Activated T-cell treated with anti-CD3 and anti-CD28 coated beads, Interleukin-2, amount 50 U/mL, for 4 hours (primary cell): Measurements from ENCODE around the gene DCP2. TPM values are rescaled to one million over a fixed set of nuclear protein-coding genes. Genes with fewer than 3 reads are reported as not detected.
"Not testable (repeated sequence)": the region's sequence is repeated elsewhere in the genome, so short reads cannot be mapped to it uniquely, and the experiment has no call there.

Experiments used
- ATAC-seq, 2 donors: fragments of 200-7000 bp; cut with Tn5 transposase; one replicate each; pipeline ENCODE4 v1.10.0; 2021
- DNase-seq: peaks from one replicate; pipeline ENCODE4 v3.0.0-alpha.2; 2020
- H3K27me3 Mint-ChIP-seq: one replicate; pipeline ENCODE4 v1.8.0; 2021; ENCODE audit warnings: low read depth, mixed read lengths
- H3K36me3 Mint-ChIP-seq: one replicate; pipeline ENCODE4 v1.8.0; 2022; ENCODE audit warnings: mixed read lengths; ENCODE audit not compliant: insufficient read depth
- H3K4me1 Mint-ChIP-seq: one replicate; pipeline ENCODE4 v1.8.0; 2021; ENCODE audit warnings: low read depth, mixed read lengths
- H3K4me3 Mint-ChIP-seq: one replicate; pipeline ENCODE4 v1.8.0; 2021; ENCODE audit warnings: mild to moderate bottlenecking, moderate library complexity, mixed read lengths
- H3K9me3 Mint-ChIP-seq: one replicate; pipeline ENCODE4 v1.8.0; 2021; ENCODE audit warnings: mixed read lengths
- total RNA-seq, 3 donors: library from RNA; stranded (reverse); gene quantifications; one replicate each; pipeline ENCODE4 v1.2.1, GENCODE V29; 2021

The DCP2 gene
- total RNA-seq, 3 donors from 2014 or later, result 36.8 to 42.1 (median 41.1) TPM

- Mint-ChIP-seq H3K27me3 (no peaks in the 10 kb centered on the region), H3K4me3 (no peak overlapping the region), H3K9me3 (no peaks in the 10 kb centered on the region), H3K36me3 (no peaks in the 10 kb centered on the region), H3K4me1 (peaks cover 23% of the 10 kb centered on the region)
- ATAC-seq, result peak; percentile 81 to 92
- no peak for DNase-seq
These were observed 18.2 kb upstream of the DCP2 start for GRCh38 chr5:112958093-112959088.

GRCh38 chr5:112959872-112960271, 16.7 kb upstream of the DCP2 start:
- ATAC-seq, H3K36me3 Mint-ChIP-seq, H3K4me3 Mint-ChIP-seq, H3K9me3 Mint-ChIP-seq, H3K27me3 Mint-ChIP-seq, DNase-seq: not testable (repeated sequence)
- peaks cover 32% of the 10 kb centered on the region for H3K4me1 Mint-ChIP-seq

GRCh38 chr5:112960315-112960714, 16.3 kb upstream of the DCP2 start:
- Mint-ChIP-seq H3K4me3 (no peak overlapping the region), H3K4me1 (peaks cover 32% of the 10 kb centered on the region), H3K27me3 (no peaks in the 10 kb centered on the region), H3K9me3 (no peaks in the 10 kb centered on the region), H3K36me3 (no peaks in the 10 kb centered on the region)
- ATAC-seq (no peak), DNase-seq (no peak)

- Mint-ChIP-seq H3K4me3 (no peak overlapping the region), H3K27me3 (no peaks in the 10 kb centered on the region), H3K36me3 (no peaks in the 10 kb centered on the region), H3K4me1 (peaks cover 34% of the 10 kb centered on the region), H3K9me3 (no peaks in the 10 kb centered on the region)
- DNase-seq, result no peak
- no peak for ATAC-seq
These were observed 15.6 kb upstream of the DCP2 start for GRCh38 chr5:112960863-112961504.

GRCh38 chr5:112963374-112963733, 13.2 kb upstream of the DCP2 start:
- ATAC-seq, DNase-seq, H3K9me3 Mint-ChIP-seq, H3K4me3 Mint-ChIP-seq, H3K27me3 Mint-ChIP-seq, H3K36me3 Mint-ChIP-seq: not testable (repeated sequence)
- peaks cover 34% of the 10 kb centered on the region for H3K4me1 Mint-ChIP-seq

- Mint-ChIP-seq H3K4me3 (no peak overlapping the region), H3K4me1 (peaks cover 27% of the 10 kb centered on the region), H3K9me3 (no peaks in the 10 kb centered on the region), H3K27me3 (no peaks in the 10 kb centered on the region), H3K36me3 (no peaks in the 10 kb centered on the region)
- DNase-seq (no peak), ATAC-seq (no peak)
These were observed 10.8 kb upstream of the DCP2 start for GRCh38 chr5:112965733-112966306.

GRCh38 chr5:112967520-112968083, 9.0 kb upstream of the DCP2 start:
- no peaks in the 10 kb centered on the region for H3K9me3 Mint-ChIP-seq
- H3K36me3 Mint-ChIP-seq, result no peaks in the 10 kb centered on the region
- H3K4me1 Mint-ChIP-seq, result peaks cover 27% of the 10 kb centered on the region
- DNase-seq, result no peak
- no peak for ATAC-seq
- H3K4me3 Mint-ChIP-seq, result no peak overlapping the region
- no peaks in the 10 kb centered on the region for H3K27me3 Mint-ChIP-seq

- DNase-seq (no peak), ATAC-seq (no peak)
These were observed 8.0 kb upstream of the DCP2 start for GRCh38 chr5:112968411-112969106.

GRCh38 chr5:112971276-112971675, 5.3 kb upstream of the DCP2 start:
- no peaks in the 10 kb centered on the region for H3K36me3 Mint-ChIP-seq

More at GRCh38 chr5:112968411-112969106, 8.0 kb upstream of the DCP2 start:
- no peaks in the 10 kb centered on the region for H3K27me3 Mint-ChIP-seq
- H3K36me3 Mint-ChIP-seq, result no peaks in the 10 kb centered on the region
- peaks cover 19% of the 10 kb centered on the region for H3K4me1 Mint-ChIP-seq
- no peaks in the 10 kb centered on the region for H3K9me3 Mint-ChIP-seq
- no peak overlapping the region for H3K4me3 Mint-ChIP-seq

GRCh38 chr5:112973036-112973435, 3.6 kb upstream of the DCP2 start:
- H3K27me3 Mint-ChIP-seq, result no peaks in the 10 kb centered on the region
- peaks cover 18% of the 10 kb centered on the region for H3K4me1 Mint-ChIP-seq
- DNase-seq (no peak), ATAC-seq (no peak)
- no peak overlapping the region for H3K4me3 Mint-ChIP-seq
- H3K36me3 Mint-ChIP-seq, result no peaks in the 10 kb centered on the region
- no peaks in the 10 kb centered on the region for H3K9me3 Mint-ChIP-seq

More at GRCh38 chr5:112971276-112971675, 5.3 kb upstream of the DCP2 start:
- no peaks in the 10 kb centered on the region for H3K27me3 Mint-ChIP-seq
- H3K4me1 Mint-ChIP-seq, result peaks cover 19% of the 10 kb centered on the region
- ATAC-seq (no peak), DNase-seq (no peak)
- no peak overlapping the region for H3K4me3 Mint-ChIP-seq
- no peaks in the 10 kb centered on the region for H3K9me3 Mint-ChIP-seq

GRCh38 chr5:112973904-112974303, 2.7 kb upstream of the DCP2 start:
- DNase-seq (no peak), ATAC-seq (no peak)
- Mint-ChIP-seq H3K4me1 (peaks cover 26% of the 10 kb centered on the region), H3K4me3 (no peak overlapping the region), H3K27me3 (no peaks in the 10 kb centered on the region), H3K36me3 (no peaks in the 10 kb centered on the region), H3K9me3 (no peaks in the 10 kb centered on the region)

GRCh38 chr5:112974901-112975300, 1.7 kb upstream of the DCP2 start:
- Mint-ChIP-seq H3K4me1 (peaks cover 29% of the 10 kb centered on the region), H3K9me3 (no peaks in the 10 kb centered on the region), H3K36me3 (peaks cover 2% of the 10 kb centered on the region), H3K4me3 (peak overlapping the region; percentile 100), H3K27me3 (no peaks in the 10 kb centered on the region)
- ATAC-seq, result no peak
- DNase-seq, result no peak

GRCh38 chr5:112975721-112976431, 722 bp upstream of the DCP2 start:
- peak in 1 of 2 donors; percentile 28 for ATAC-seq
- H3K36me3 Mint-ChIP-seq, result peaks cover 2% of the 10 kb centered on the region
- H3K9me3 Mint-ChIP-seq, result no peaks in the 10 kb centered on the region
- peaks cover 39% of the 10 kb centered on the region for H3K4me1 Mint-ChIP-seq
- no peak for DNase-seq
- peak overlapping the region; percentile 100 for H3K4me3 Mint-ChIP-seq
- H3K27me3 Mint-ChIP-seq, result no peaks in the 10 kb centered on the region
